Measurements from ENCODE around the gene KCNC2. TPM values are rescaled to one million over a fixed set of nuclear protein-coding genes. Genes with fewer than 3 reads are reported as not detected.

KCNC2 gene
- total and polyA plus RNA-seq, 9 of the 15 experiments (the other 6 are each of a cell fraction or from before 2014, with no cell fraction given) = not detected

DNA sequence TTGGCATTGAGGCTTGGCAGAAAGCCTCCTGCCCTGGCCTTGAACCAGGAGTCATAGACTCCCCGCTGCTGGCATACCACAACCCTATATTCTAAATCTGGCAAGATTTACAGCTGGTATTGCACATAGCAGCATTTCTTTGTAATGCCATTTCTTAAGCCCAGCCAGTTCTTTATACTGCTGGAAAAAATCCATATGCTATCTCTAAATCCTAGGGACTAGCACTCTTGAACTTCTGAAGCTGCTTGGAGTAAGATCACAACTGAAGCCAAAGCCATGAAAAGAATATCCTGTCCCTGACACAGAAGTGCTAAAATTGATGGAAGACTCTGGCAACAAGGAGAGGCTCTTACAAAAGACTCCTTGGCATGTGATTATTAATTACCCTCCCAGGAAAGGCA lies 89.3 kb downstream of the KCNC2 start:
- POLR2A ChIA-PET = no interaction called here
- no peak for TF ChIP-seq E2F3 (CRISPR knock-in tag; IDR thresholded peaks at IDR 0.05)
- Histone ChIP-seq H3K4me2 (ENCODE audit: insufficient read depth, low read length) (no peak overlapping the region), H2AFZ (ENCODE audit: low read depth, low read length) (no peak overlapping the region), H3K36me3 (ENCODE audit: control insufficient read depth, insufficient read depth, low read length) (no peaks in the 10 kb centered on the region), H3K9ac (ENCODE audit: insufficient read depth in 1 of 2, low read depth in 2 of 2, low read length in 2 of 2) (no peak overlapping the region), H4K20me1 (replicated peaks; ENCODE audit: control insufficient read depth, insufficient read depth, low read length) (no peaks in the 10 kb centered on the region), H3K79me2 (ENCODE audit: control insufficient read depth, insufficient read depth, low read length) (no peaks in the 10 kb centered on the region), H3K9me3 (replicated peaks; ENCODE audit: control insufficient read depth, insufficient read depth, low read depth, low read length) (no peaks in the 10 kb centered on the region), H3K4me3 (no peak overlapping the region), H3K4me1 (replicated peaks in 1 of 2; ENCODE audit: control insufficient read depth in 2 of 2, insufficient read depth in 2 of 2, low read length in 2 of 2) (no peaks in the 10 kb centered on the region), H3K27ac (ENCODE audit: extremely low read depth, low read depth, low read length) (no peak overlapping the region), H3K9me1 (ENCODE audit: control insufficient read depth, insufficient read depth, low read length) (no peaks in the 10 kb centered on the region), H3K27me3 (ENCODE audit: control insufficient read depth in 2 of 2, insufficient read depth in 2 of 2, low read length in 2 of 2) (no peaks in the 10 kb centered on the region)
- no TSS peak for BruUV-seq (replicated peaks)
- in situ Hi-C loops (cut with MboI) = no loop called here
- 0% methylated on average over 1 of the region's 1 CpG for WGBS (ENCODE audit: insufficient coverage, low coverage, missing lambda C conversion rate)
- no peak for ATAC-seq
- intact Hi-C loops (cut with micrococcal nuclease) = no loop called here
- FAIRE-seq = no peak
- CTCF ChIA-PET (ENCODE audit: low intra/inter-chr PET ratio) = no interaction called here
- no peak for DNase-seq (ENCODE audit: extremely low read depth in 1 of 4, low spot score in 3 of 4)

DNA sequence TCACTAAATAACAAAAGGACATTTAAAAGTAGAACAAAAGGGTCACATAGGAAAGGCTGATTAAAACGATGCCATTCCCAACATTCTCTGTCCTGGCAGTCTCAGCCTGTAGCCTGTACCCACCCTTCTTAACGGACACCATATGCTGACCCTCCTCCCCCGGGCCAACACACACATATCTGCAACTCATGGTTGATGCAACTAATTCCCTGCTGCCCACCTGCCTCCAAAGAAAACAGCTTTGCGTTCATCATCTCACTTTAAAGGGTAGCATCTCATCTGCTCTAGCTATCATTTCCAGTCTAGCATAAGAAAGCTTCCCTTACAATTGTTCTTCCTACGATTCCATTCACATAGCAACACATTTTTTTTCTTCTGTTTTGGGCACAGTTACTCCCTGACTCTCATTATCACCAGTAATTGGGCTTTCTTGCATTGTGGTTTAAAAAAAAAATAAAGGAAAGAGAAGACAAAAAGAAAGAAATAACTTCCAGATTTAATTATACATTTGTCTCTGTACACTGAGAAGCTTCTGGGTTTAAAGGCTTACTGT lies 92.9 kb downstream of the KCNC2 start:
- ChIA-PET CTCF (ENCODE audit: low intra/inter-chr PET ratio) (no interaction called here), POLR2A (no interaction called here)
- intact Hi-C loops (cut with micrococcal nuclease) (no loop called here), in situ Hi-C loops (cut with MboI) (no loop called here)
- ATAC-seq (no peak), FAIRE-seq (no peak), DNase-seq (ENCODE audit: extremely low read depth in 1 of 4, low spot score in 3 of 4) (no peak)
- Histone ChIP-seq H3K4me1 (replicated peaks in 1 of 2; ENCODE audit: control insufficient read depth in 2 of 2, insufficient read depth in 2 of 2, low read length in 2 of 2) (no peaks in the 10 kb centered on the region), H3K79me2 (ENCODE audit: control insufficient read depth, insufficient read depth, low read length) (no peaks in the 10 kb centered on the region), H2AFZ (ENCODE audit: low read depth, low read length) (no peak overlapping the region), H3K4me2 (ENCODE audit: insufficient read depth, low read length) (no peak overlapping the region), H3K36me3 (ENCODE audit: control insufficient read depth, insufficient read depth, low read length) (no peaks in the 10 kb centered on the region), H3K27me3 (ENCODE audit: control insufficient read depth in 2 of 2, insufficient read depth in 2 of 2, low read length in 2 of 2) (no peaks in the 10 kb centered on the region), H3K9me3 (replicated peaks; ENCODE audit: control insufficient read depth, insufficient read depth, low read depth, low read length) (no peaks in the 10 kb centered on the region), H3K9ac (ENCODE audit: insufficient read depth in 1 of 2, low read depth in 2 of 2, low read length in 2 of 2) (no peak overlapping the region), H3K4me3 (no peak overlapping the region), H4K20me1 (replicated peaks; ENCODE audit: control insufficient read depth, insufficient read depth, low read length) (no peaks in the 10 kb centered on the region), H3K27ac (ENCODE audit: extremely low read depth, low read depth, low read length) (no peak overlapping the region), H3K9me1 (ENCODE audit: control insufficient read depth, insufficient read depth, low read length) (no peaks in the 10 kb centered on the region)
- 0% methylated on average over 5 of the region's 5 CpGs for WGBS (ENCODE audit: insufficient coverage, low coverage, missing lambda C conversion rate)
- BruUV-seq (replicated peaks) = no TSS peak
- TF ChIP-seq SMARCA4 (IDR thresholded peaks at IDR 0.05) (no peak), ZBTB33 (CRISPR knock-in tag; IDR thresholded peaks at IDR 0.05) (no peak), ZNF639 (CRISPR knock-in tag; conservative IDR thresholded peaks at IDR 0.05 in 1 of 2, IDR thresholded peaks at IDR 0.05 in 1 of 2) (no peak), ETS2 (tag; IDR thresholded peaks at IDR 0.05; ENCODE audit: borderline replicate concordance, poor library complexity, severe bottlenecking) (no peak), ZNF707 (CRISPR knock-in tag; conservative IDR thresholded peaks at IDR 0.05) (no peak), FUS (optimal IDR thresholded peaks at IDR 0.05; ENCODE audit: low read depth, low read length) (no peak), ZNF140 (CRISPR knock-in tag; IDR thresholded peaks at IDR 0.05) (no peak), ZFP36 (IDR thresholded peaks at IDR 0.05; ENCODE audit: low read depth, low read length, partially characterized antibody) (no peak), RBM22 (IDR thresholded peaks at IDR 0.05; ENCODE audit: low read depth, low read length, poor library complexity, severe bottlenecking) (no peak), ZFP1 (CRISPR knock-in tag; IDR thresholded peaks at IDR 0.05) (no peak), MCM5 (IDR thresholded peaks at IDR 0.05; ENCODE audit: low read depth) (no peak), ILK (tag; IDR thresholded peaks at IDR 0.05; ENCODE audit: borderline replicate concordance, low read depth) (no peak)
